ENCODE results near the gene RUNX1. TPM values are rescaled to one million over a fixed set of nuclear protein-coding genes. Genes with fewer than 3 reads are reported as not detected.

Gene RUNX1
- total RNA-seq, 2 donors from 2014 or later, result 4.9 to 12.5 TPM

GRCh38 chr21:35093514-35093913 is 44.4 kb upstream of the RUNX1 start:
- Histone ChIP-seq H3K27me3 (no peaks in the 10 kb centered on the region), H3K36me3 (replicated peaks in 1 of 2; ENCODE audit: insufficient read depth in 1 of 2, low read depth in 2 of 2) (no peaks in the 10 kb centered on the region), H3K4me3 (no peak overlapping the region), H3K9me3 (no peaks in the 10 kb centered on the region), H3K4me1 (no peaks in the 10 kb centered on the region), H3K27ac (no peak overlapping the region)
- 79 to 87% methylated on average over 5 of the region's 5 CpGs for WGBS, 2 donors
- no peak for TF ChIP-seq CTCF (IDR thresholded peaks at IDR 0.05)
- no peak for TF ChIP-seq POLR2A (IDR thresholded peaks at IDR 0.05)
- no peak for DNase-seq
- no peak for ATAC-seq
- intact Hi-C loops (cut with DNase I), result no loop called here

GRCh38 chr21:35091496-35091895 is 42.4 kb upstream of the RUNX1 start:
- 78 to 82% methylated on average over 3 of the region's 3 CpGs for WGBS, 2 donors
- Histone ChIP-seq H3K9me3 (no peaks in the 10 kb centered on the region), H3K27me3 (no peaks in the 10 kb centered on the region), H3K4me3 (no peak overlapping the region), H3K4me1 (peaks cover 4% of the 10 kb centered on the region), H3K36me3 (replicated peaks in 1 of 2; ENCODE audit: insufficient read depth in 1 of 2, low read depth in 2 of 2) (no peaks in the 10 kb centered on the region), H3K27ac (no peak overlapping the region)
- intact Hi-C loops (cut with DNase I), result no loop called here
- ATAC-seq (no peak), DNase-seq (no peak)
- TF ChIP-seq CTCF (IDR thresholded peaks at IDR 0.05), result no peak
- no peak for TF ChIP-seq POLR2A (IDR thresholded peaks at IDR 0.05)

GRCh38 chr21:35090403-35090802 is 41.3 kb upstream of the RUNX1 start:
- ATAC-seq (no peak), DNase-seq (no peak)
- no peak overlapping the region for H3K27ac ChIP-seq
- H3K36me3 ChIP-seq (replicated peaks in 1 of 2; ENCODE audit: insufficient read depth in 1 of 2, low read depth in 2 of 2), result no peaks in the 10 kb centered on the region
- H3K4me3 ChIP-seq, result no peak overlapping the region
- no peaks in the 10 kb centered on the region for H3K27me3 ChIP-seq
- intact Hi-C loops (cut with DNase I), result no loop called here
- WGBS, 2 donors, result 38 to 49% methylated on average over 4 of the region's 4 CpGs
- H3K4me1 ChIP-seq, result peaks cover 8% of the 10 kb centered on the region
- no peak for TF ChIP-seq POLR2A (IDR thresholded peaks at IDR 0.05)
- no peak for TF ChIP-seq CTCF (IDR thresholded peaks at IDR 0.05)
- no peaks in the 10 kb centered on the region for H3K9me3 ChIP-seq

- Histone ChIP-seq H3K4me3 (no peak overlapping the region), H3K4me1 (peaks cover 8% of the 10 kb centered on the region), H3K27ac (no peak overlapping the region), H3K36me3 (replicated peaks in 1 of 2; ENCODE audit: insufficient read depth in 1 of 2, low read depth in 2 of 2) (no peaks in the 10 kb centered on the region), H3K27me3 (no peaks in the 10 kb centered on the region), H3K9me3 (no peaks in the 10 kb centered on the region)
- DNase-seq (no peak), ATAC-seq (no peak)
- TF ChIP-seq POLR2A (IDR thresholded peaks at IDR 0.05) (no peak), CTCF (IDR thresholded peaks at IDR 0.05) (no peak)
- intact Hi-C loops (cut with DNase I), result no loop called here
- 52 to 55% methylated on average over 2 of the region's 2 CpGs for WGBS, 2 donors
Measured at GRCh38 chr21:35088319-35088771, 39.2 kb upstream of the RUNX1 start.

GRCh38 chr21:35086357-35086756 is 37.3 kb upstream of the RUNX1 start:
- Histone ChIP-seq H3K4me3 (no peak overlapping the region), H3K36me3 (replicated peaks in 1 of 2; ENCODE audit: insufficient read depth in 1 of 2, low read depth in 2 of 2) (no peaks in the 10 kb centered on the region), H3K27me3 (no peaks in the 10 kb centered on the region), H3K4me1 (peaks cover 8% of the 10 kb centered on the region), H3K27ac (no peak overlapping the region), H3K9me3 (no peaks in the 10 kb centered on the region)
- ATAC-seq (no peak), DNase-seq (no peak)
- intact Hi-C loops (cut with DNase I), result no loop called here
- TF ChIP-seq POLR2A (IDR thresholded peaks at IDR 0.05) (no peak), CTCF (IDR thresholded peaks at IDR 0.05) (no peak)
- 40 to 47% methylated on average over 2 of the region's 2 CpGs for WGBS, 2 donors
